ENCODE results near the gene RPS28. TPM values are rescaled to one million over a fixed set of nuclear protein-coding genes. Genes with fewer than 3 reads are reported as not detected.
A peak's percentile ranks its signal among the peaks of the same experiment; 100 is the strongest.
"Not testable (repeated sequence)": the region's sequence is repeated elsewhere in the genome, so short reads cannot be mapped to it uniquely, and the experiment has no call there.

The RPS28 gene
- total RNA-seq: 383 TPM

DNA sequence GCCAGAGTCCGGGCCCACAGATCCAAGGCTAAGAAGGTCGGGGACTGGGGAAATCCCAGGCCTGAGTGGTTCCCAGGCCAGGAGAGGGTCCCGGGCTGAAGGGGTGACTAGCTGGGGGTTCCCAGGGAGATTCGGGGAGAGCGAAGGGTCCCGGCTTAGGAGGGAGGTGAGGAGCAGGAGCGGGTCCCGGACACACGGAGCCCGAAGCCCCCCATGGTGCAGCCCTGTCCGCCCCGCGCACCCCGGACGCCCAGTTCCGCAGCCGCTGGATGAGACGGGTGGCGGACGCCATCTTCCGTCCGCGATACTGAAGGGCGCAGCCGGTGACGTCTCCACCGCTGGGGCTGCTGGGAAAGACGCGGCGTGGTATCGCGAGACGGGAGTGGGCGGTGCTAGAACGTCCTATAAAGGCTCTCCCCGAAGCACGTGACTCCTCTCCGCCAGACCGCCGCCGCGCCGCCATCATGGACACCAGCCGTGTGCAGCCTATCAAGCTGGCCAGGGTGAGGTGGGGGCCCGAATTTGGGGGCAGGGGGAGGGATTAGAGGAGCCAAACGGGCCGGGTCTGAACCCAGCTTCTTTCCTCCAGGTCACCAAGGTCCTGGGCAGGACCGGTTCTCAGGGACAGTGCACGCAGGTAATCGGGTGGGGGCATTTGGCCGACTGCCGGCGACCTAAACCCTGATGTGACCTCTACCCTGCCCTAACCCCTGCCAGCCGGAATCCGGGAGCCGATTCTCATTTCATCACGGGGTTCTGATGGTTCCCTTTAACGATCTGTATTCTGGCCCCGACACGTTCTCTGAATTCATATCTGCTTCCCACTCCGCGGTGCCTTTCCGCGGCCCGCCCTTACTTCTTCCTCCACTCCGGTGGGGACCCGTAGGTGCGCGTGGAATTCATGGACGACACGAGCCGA lies at the start of gene RPS28, which contains the start of gene NDUFA7:
Gene RPS28, plus strand, starts transcription at position 430 of the 919 bp plus-strand sequence. Its CDS starts 35 bp downstream, at position 465.
Gene NDUFA7, minus strand, starts transcription at position 309 of the 919 bp plus-strand sequence. Its CDS starts 17 bp downstream, at position 292.
- peak; percentile 99 for DNase-seq

DNA sequence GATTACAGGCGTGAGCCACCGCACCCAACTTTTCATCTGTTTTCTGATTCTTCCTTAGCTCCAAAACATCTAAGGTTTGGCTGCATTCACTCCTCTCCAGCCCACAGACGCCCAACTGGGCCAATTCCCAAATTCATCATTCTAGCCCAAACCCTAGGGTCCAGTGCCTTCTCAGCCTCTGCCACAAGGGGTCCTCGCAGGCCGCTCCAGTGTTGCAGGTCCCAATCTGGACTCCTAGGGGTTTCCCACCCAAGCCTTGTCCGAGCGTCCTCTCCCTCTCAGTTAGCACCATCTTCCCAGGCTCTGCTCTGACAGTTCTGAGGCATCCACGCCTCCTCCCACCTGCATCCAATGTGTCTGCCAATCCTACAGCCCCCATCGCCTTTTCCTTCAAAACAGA lies 44.8 kb upstream of the RPS28 start:
- DNase-seq: not testable (repeated sequence)

DNA sequence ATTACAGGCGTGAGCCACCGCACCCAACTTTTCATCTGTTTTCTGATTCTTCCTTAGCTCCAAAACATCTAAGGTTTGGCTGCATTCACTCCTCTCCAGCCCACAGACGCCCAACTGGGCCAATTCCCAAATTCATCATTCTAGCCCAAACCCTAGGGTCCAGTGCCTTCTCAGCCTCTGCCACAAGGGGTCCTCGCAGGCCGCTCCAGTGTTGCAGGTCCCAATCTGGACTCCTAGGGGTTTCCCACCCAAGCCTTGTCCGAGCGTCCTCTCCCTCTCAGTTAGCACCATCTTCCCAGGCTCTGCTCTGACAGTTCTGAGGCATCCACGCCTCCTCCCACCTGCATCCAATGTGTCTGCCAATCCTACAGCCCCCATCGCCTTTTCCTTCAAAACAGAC lies 30.0 kb upstream of the RPS28 start:
- DNase-seq: not testable (repeated sequence)

DNA sequence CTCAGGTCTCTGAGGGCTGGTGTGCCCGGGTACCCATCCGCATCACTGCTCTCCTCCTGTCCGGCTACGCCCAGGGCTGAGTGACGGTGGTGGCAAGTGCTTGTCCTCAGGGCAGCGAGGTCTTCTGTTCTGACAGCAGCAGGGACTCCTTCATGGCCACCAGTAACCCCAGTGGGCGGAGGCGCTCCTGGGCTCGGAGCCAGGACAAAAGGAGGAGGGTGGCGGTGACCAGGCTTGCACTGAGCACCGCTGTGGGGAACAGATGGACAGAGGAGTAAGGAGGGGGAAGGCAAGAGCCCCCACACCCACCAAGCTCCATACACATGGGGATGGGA lies 19.0 kb upstream of the RPS28 start:
- peak; percentile 45 for DNase-seq

DNA sequence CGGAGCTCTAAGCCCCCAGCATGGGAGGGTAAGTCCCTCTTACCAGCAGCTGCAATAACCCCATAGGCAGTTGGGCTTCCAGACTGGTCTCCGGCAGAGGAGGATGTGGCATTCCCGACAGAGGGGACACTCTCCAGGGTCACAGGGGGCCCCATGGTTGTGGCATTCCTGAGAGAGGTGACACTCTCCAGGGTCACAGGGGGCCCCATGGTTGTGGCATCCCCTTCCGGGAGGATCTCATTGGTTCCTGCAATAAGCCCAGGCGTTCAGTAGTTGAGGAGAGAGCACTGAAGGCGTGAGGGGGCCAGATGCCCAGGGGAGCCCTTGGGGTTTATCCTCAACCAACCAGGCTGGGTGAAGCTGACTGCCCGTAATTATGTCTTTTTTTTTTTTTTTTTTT lies 18.6 kb upstream of the RPS28 start:
- DNase-seq: no peak

DNA sequence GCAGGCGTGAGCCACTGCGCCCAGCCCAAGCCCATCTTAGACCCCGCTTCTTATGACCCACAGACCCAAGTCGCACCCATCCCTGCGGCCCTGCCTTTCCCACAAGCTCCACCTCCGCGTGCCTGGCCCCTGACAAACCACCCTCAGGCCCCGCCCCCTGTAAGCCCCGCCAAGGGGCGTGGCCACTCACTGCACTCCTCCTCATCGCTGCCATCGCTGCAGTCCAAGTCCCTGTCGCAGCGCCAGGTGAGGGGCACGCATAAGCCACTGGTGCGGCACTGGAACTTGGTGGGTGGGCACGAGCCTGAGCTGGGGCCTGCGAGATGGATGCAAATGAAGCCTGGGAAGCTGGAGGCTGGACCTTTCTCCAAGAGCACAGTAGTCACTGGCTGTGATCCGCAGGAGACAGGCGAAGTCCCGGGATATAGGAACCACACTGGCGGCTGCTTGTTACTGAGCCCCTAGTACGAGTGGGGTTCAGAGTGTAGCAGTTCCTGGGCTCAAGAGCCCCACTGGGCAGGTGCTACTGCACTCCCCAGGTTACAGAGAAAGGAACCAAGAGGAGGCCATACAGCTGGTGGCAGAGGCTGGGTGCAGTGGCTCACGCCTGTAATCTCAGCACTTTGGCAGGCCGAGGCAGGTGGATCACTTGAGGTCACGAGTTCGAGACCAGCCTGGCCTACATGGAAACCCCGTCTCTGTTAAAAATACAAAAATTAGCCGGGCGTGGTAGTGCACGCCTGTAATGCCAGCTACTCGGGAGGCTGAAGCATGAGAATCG lies 16.3 kb upstream of the RPS28 start:
- no peak for DNase-seq

DNA sequence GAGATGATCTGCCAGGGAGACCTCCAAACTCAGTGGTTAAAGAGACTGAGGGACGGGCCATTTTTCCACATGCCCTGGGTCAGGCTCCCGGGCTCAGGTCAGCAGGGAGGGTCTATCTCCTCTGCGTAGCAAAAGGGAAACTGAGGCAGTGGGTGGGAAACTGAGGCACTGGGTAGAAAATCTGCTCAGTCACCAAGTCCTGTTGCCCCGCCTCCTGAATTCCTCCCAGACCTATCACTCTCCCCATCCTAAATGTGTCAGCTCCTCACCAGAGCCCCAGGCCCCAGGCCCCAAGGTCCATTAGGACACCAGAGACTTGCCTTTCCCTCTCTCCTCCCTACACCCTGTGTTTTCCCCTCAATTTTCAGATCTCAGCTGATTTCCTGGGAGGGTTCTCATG lies 15.5 kb upstream of the RPS28 start:
- DNase-seq: no peak

DNA sequence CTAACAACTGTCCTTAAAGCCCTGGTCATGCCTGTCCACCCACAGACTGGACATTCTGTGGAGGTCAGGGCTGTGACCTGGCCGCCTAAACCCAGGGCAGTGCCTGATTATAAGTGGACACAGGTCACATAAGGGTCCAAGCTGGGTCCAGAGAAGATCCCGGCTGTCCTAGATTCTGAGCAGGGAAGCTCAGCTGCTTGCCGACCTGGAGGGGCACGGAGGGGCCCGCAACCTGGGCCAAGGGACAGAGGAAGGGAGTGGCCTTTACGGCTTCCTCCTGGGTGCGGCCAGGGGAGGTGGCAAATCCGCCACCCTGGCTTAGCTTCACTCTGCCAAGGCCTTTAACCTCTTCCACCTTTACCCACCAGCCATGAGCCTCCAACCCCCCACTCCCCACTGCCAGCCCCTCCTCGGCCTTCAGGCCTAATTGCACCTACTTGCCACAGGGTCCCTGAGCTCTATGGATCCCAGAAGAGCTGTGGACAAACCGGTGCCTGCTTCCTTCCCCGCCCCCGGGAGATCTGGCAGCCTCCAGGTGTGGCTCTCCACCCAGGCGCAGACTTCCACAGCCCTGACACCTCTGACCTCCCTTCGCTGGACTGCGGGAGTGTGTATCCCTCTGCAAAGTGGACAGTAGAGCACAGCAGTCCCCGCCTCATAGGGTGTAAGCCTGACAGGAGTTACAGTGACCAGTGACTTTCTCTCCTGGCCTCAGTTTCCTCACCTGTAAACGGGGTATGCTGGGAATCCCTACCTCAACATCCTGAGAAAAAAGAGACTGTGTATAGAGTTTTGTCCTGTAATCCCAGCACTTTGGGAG lies 14.9 kb upstream of the RPS28 start:
- no peak for DNase-seq

DNA sequence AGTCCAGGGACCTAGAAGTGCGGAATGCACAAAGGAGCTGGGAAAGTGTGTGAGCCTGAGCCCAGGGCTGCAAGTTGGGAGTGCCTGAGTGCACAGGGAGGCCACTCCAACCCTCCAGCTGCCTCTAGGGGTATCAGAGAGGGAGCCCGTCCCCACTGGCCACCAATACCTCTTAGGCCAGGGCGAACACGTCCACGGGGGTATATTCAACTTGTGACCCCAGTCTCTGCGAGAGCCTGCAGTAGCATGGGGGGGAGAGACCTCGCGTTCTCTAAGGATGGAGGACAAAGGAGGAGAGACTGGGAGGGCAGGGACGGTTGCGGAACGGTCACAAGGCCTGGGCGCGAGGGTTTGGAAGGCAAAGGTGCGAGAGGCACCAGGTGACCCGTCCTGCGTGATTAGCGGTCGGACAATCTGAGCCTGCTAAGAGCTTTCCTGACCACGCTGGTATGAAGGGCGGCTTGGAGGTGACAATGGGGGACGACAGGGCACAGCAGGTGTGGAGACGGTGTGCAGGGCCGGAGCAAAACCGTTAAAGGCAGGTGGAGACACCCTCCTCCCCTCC lies 13.8 kb upstream of the RPS28 start:
- no peak for DNase-seq

DNA sequence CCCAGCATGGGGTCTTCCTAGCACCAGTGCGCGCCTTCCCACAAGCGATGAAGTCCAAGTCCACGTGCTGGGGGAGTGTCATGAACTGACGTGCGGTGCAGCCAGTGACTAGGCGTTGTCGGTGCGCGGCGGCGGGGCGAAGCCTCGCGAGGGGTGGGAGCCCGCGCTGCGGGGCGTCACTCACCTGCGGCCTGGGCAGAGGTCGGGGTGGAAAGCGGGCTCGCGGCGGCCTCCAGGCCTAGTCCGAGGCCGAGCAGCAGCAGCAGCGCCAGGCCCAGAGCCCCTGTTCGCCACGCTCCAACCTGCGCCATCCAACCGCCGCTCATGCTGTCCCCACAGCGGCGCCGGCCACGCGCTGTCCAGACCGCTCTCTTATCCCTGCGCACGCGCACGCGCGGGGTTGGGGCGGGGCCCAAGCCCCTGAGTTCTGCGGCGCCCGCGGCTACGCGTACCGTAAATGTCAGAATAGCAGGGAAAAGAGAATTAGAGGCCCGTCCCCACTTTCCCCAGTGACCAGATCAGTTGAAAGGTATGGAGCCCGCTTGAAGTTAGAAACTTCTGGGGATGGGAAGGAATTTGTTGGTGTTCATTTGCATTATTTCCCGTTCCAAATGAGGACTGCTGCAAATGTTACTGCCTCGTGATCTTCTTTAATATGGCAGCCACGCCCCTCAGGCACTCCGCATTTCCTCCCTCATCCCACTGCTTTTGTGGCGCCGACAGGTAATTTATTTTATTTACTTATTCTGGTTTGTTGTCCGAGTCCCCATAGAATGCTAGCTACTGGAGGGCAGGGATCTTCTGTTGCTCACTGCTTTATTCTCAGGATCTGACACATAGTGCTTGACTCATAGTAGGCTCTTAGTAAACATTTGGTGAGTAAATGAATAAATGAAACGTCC lies 13.1 kb upstream of the RPS28 start, which contains the start of gene CD320:
Gene CD320, minus strand, starts transcription at position 394 of the 902 bp plus-strand sequence. Its CDS starts 68 bp downstream, at position 326.
- peak; percentile 96 for DNase-seq

DNA sequence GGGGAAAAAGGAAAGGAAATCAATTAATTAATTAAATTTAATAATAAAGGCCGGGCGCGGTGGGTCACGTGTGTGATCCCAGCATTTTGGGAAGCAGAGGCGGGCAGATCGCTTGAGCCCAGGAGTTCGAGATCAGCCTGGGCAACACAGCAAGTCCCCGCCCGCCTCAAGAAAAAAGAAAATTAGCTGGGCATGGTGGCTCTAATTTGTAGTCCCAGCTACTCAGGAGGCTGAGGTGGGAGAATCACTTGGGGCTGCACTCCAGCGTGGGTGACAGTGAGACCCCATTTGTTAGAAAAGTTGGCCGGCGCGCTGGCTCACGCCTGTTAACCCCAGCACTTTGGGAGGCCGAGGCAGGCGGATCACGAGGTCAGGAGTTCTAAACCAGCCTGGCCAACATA lies 12.4 kb upstream of the RPS28 start:
- DNase-seq: no peak

DNA sequence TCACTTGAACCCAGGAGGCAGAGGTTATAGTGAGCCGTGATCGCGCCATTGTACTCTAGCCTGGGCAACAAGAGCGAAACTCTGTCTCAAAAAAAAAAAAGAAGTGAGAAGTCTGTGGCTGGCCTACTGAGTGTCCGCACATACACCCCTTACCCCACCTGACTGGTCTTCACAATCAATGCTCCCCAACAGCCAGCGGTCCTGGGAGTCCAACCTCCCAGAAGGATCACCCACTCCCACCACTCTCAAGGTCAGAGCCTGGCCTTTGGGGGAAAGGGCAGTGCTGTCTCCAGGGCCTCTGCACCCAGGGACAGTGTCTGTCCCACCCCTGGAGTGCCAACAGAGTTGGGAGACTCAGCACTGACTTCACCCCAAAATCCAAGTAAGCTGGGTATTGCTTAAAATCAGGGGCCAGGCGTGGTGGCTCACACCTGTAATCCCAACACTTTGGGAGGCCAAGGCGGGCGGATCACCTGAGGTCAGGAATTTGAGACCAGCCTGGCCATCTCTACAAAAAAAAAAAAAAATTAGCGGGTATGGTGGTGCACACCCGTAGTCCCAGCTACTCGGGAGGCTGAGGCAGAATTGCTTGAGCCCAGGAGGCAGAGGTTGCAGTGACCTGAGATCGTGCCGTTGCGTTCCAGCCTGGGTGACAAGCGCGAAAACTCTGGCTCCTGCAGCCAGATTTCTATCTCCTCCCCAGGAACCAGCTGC lies 10.8 kb upstream of the RPS28 start:
- DNase-seq: no peak

DNA sequence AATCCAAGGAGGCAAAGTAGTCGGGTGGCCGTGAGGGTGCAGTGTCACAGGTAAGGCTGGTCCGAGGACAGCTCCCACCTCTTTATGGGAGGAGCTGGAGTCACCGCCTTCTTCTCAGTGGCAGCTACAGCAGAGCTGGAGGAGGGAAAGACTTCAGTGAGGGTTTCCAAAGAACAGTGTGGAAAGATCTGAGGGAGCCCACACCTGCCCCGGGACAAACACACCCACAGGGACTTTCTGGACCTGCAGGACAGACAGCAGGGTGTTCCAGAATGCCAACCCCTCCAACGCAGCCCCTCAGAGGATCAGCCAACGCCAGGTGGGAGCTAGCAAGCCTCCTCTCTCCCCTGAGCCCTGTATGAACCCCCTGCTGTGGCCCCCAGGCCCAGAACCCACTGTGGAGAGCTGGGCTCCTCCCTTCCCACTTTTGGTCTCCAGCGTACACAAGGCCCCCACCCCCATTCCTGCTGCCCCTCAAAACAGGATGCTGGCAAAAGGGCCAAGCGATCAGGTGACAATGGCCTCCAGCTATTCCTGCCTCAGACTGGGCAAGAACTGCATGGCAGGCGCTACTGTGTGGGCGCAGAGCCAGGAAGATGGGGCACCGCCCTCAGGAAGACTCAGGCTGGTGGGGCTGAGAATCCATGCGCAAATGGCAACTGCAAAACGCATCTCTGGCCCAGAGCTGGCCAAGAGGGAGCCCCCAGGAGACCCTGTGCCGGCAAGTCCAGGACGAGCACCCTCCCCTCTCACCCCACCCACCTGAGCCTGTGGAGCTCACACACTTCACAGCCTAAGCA lies 9.6 kb upstream of the RPS28 start:
- DNase-seq: peak; percentile 39

DNA sequence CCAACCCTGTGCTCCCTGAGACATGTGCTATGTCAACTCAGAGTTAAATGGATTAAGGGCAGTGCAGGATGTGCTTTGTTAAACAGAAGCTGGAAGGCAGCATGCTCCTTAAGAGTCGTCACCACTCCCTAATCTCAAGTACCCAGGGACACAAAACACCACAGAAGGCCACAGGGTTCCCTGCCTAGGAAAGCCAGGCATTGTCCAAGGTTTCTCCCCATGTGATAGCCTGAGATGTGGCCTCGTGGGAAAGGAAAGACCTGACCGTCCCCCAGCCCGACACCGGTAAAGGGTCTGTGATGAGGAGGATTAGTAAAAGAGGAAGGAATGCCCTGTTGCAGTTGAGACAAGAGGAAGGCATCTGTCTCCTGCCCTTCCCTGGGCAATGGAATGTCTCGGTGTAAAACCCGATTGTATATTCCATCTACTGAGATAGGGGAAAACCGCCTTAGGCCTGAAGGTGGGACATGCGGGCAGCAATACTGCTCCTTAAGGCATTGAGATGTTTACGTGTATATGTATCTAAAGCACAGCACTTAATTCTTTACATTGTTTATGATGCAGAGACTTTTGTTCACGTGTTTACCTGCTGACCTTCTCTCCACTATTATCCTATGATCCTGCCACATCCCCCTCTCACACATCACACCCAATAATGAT lies 6.2 kb upstream of the RPS28 start:
- DNase-seq: not testable (repeated sequence)

DNA sequence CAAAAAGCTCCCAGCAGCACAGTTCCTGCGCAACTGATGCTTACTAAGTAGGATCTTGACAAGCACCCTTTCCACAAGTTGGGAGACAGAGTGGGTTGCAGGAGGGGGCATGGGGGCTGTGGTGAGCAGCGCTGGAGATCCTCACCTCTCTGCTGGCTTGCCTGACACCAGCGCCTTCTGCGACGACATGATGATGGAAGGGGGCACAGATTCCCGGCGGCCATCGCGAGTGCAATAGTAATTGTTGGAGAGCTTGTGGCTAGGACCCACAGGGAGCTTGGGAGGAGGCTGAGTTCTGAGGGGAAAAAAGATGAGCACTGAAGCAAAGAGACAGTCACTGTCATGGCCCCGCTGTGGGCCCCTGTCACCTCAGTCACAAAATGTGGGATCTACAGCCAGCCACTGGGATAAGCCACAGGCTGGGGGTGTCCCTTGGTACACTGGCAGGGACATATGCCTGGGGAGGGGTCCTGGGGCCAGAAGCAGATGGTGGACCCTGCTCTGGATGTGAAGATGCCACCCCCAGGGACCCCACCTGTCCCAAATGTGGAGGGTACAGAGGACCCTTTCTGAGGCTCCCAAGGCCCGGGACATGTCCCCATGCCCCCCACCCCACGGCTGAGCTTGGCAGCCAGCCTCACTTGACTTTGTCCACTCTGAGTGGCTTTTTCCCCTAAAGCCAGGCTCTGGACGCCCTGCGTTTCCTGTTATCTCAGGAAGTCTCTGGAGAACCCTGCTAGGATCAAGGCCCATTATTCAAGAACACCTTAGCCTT lies 4.8 kb upstream of the RPS28 start:
- DNase-seq: no peak

DNA sequence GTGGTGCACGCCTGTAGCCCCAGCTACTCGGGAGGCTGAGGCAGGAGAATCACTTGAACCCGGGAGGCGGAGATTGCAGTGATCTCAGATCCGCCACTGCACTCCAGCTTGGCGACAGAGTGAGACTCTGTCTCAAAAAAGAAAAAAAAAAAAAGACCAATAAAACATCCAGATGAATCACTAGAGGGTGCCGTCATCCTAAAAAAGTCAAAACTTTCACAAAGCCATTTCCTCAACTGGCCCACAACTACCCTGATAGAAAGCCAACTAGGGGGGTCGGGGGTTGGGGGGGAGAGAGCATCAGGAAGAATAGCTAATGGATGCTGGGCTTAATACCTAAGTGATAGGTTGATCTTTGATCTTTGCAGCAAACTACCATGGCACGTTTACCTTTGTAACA lies 2.5 kb upstream of the RPS28 start:
- not testable (repeated sequence) for DNase-seq

DNA sequence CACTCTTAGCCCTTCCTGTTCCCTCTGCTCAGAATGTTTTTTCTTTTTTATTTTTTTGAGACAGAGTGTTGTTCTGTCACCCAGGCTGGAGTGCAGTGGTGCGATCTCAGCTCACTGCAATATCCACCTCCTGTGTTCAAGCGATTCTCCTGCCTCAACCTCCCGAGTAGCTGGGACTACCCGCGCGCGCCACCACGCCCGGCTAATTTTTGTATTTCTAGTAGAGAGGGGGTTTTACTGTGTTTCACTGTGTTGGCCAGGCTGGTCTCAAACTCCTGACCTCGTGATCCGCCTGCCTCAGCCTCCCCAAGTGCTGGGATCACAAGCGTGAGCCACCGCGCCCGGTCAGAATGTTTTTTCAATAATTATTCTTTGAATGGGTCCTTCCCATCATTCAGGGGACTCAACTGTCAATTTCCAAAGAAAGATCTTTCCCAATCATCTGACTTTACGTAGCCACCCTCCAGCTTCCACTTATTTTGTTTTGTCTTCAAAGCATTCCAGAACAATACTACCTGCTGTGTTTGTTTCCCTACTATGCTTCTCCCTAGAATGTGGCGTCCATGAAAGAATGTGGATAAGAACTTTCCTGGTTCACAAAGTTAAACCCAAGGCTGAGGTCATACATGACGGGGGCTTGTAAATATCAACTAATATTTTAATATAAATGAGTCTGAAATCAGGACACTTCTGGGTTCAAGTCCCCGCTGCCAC lies 1.3 kb upstream of the RPS28 start:
- no peak for DNase-seq

All from tongue (tissue), 2 donors.